HEK293 (cell line): ENCODE data around the gene RIMS1.

Source experiments
- PRDM1 ChIP-seq: fragments of 450-650 bp; formaldehyde crosslinking; IDR thresholded peaks from 2 replicates; pipeline ENCODE4; 2016; ENCODE audit warnings: missing biosample characterization, missing genetic modification characterization
- ZBTB7A ChIP-seq: fragments of 450-650 bp; formaldehyde crosslinking; IDR thresholded peaks from 2 replicates; pipeline ENCODE4 v1.5.1; 2016; ENCODE audit warnings: low read depth, missing biosample characterization, missing genetic modification characterization
- ZNF335 ChIP-seq: fragments of 450-650 bp; formaldehyde crosslinking; conservative IDR thresholded peaks from 2 replicates; pipeline ENCODE4 v1.5.1; 2016; ENCODE audit warnings: missing biosample characterization, missing genetic modification characterization
- TF ChIP-seq, protein P1 (sequence below): fragments of 450-650 bp; formaldehyde crosslinking; IDR thresholded peaks from 2 replicates; pipeline ENCODE4 v1.5.1; 2016; ENCODE audit warnings: missing biosample characterization, missing genetic modification characterization
- TF ChIP-seq, protein P2 (sequence below): fragments of 450-650 bp; formaldehyde crosslinking; IDR thresholded peaks from 2 replicates; pipeline ENCODE4 v1.5.1; 2016; ENCODE audit warnings: missing biosample characterization, missing genetic modification characterization

DNA sequence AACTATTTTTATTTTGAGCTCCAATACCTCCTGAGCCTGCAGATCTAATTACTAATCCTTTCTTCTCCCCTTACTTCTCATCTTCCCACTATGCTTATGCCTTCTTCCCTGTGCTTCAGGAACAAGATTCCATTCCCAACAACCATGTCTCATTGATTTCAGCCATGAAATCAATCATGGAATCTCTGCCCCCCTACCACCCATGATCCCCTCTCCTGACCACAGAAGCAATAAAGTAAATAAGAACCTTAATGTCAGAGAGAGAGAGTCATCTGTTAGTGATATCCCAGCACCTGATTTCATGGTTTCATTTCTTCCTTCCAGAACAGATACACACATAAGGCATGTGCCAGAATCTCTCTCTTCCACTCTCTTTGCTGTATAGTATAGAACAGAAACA, 395.9 kb downstream of the RIMS1 start:
- no peak for TF ChIP-seq PRDM1 (tag by site-specific recombination)
- TF ChIP-seq, protein P1, sequence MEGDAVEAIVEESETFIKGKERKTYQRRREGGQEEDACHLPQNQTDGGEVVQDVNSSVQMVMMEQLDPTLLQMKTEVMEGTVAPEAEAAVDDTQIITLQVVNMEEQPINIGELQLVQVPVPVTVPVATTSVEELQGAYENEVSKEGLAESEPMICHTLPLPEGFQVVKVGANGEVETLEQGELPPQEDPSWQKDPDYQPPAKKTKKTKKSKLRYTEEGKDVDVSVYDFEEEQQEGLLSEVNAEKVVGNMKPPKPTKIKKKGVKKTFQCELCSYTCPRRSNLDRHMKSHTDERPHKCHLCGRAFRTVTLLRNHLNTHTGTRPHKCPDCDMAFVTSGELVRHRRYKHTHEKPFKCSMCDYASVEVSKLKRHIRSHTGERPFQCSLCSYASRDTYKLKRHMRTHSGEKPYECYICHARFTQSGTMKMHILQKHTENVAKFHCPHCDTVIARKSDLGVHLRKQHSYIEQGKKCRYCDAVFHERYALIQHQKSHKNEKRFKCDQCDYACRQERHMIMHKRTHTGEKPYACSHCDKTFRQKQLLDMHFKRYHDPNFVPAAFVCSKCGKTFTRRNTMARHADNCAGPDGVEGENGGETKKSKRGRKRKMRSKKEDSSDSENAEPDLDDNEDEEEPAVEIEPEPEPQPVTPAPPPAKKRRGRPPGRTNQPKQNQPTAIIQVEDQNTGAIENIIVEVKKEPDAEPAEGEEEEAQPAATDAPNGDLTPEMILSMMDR (tag by site-specific recombination), result no peak
- no peak for TF ChIP-seq ZBTB7A (tag by site-specific recombination)
- no peak for TF ChIP-seq ZNF335 (tag by site-specific recombination)
- TF ChIP-seq, protein P2, sequence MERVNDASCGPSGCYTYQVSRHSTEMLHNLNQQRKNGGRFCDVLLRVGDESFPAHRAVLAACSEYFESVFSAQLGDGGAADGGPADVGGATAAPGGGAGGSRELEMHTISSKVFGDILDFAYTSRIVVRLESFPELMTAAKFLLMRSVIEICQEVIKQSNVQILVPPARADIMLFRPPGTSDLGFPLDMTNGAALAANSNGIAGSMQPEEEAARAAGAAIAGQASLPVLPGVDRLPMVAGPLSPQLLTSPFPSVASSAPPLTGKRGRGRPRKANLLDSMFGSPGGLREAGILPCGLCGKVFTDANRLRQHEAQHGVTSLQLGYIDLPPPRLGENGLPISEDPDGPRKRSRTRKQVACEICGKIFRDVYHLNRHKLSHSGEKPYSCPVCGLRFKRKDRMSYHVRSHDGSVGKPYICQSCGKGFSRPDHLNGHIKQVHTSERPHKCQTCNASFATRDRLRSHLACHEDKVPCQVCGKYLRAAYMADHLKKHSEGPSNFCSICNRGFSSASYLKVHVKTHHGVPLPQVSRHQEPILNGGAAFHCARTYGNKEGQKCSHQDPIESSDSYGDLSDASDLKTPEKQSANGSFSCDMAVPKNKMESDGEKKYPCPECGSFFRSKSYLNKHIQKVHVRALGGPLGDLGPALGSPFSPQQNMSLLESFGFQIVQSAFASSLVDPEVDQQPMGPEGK, result no peak
